DMS 273 (cell line): Measurements from ENCODE around the gene RAP1GAP.
"Not testable (repeated sequence)": the region's sequence is repeated elsewhere in the genome, so short reads cannot be mapped to it uniquely, and the experiment has no call there.

Source experiments
- DNase-seq: peaks from one replicate; lab custom pipeline; 2025; ENCODE audit not compliant: unreplicated experiment; lab: John Stamatoyannopoulos, UW

RAP1GAP gene

DNA sequence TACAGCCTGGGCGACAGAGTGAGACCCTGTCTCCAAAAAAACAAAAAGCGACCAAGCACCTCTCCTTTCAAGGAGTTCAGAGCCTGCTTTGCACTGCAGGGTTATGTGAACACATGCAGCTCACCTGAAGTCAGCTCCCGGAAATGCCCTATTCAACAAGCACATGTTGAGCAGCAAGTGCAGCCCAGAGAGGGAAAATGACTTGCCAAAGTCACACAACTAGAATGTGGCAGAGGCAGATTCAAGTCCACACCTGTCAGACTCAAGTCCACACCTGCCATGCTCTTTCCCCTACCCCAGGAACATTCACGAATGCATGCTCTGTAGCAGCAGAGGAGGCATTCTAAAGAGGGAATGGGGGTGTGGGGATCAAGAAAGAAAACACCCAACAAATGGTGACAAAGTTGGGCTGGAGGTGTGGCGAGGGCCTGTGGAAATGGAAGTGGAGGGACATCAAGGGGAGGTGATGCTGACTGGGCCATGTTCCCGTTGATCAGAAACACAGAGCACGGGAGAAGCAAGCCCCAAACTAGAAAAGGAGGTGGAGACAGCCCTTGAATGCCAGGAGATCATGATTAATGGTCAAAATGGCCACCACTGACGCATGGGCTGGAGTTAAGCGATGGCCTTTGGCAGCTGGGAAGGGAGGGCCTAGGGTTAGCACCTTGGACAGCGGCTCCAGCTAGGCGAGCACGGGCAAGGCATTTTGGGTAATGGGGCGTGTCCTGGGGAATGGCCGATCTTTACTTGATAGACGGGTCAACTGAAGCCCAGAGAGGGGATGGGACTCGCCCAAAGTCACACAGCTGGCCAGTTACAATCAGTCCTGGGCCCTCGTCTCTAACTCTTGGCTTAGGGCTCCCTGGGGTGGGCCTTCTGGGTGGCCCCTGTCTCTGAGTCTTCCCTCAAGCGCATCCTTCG lies 21.5 kb downstream of the RAP1GAP start:
- peak; percentile 35 for DNase-seq

DNA sequence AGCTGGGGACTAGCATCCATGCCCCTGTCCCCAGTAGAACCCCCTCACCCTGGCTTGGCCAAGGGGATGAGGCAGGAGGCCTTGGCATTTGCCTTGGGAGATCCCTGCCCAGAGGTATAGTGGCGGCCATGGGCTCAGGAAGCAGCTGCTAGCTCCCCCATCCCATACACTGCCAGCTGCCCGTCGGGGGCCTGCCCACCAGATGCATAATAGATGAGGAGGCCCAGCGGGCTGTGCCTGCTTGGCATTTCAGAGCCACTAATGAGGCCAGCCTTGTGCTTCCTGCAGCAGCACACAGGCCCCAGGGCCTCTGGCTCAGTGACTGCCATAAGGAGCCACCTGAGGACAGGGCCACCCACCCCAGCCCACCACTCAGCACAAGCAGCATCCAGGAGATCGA lies 23.6 kb downstream of the RAP1GAP start:
- DNase-seq, result peak; percentile 88

DNA sequence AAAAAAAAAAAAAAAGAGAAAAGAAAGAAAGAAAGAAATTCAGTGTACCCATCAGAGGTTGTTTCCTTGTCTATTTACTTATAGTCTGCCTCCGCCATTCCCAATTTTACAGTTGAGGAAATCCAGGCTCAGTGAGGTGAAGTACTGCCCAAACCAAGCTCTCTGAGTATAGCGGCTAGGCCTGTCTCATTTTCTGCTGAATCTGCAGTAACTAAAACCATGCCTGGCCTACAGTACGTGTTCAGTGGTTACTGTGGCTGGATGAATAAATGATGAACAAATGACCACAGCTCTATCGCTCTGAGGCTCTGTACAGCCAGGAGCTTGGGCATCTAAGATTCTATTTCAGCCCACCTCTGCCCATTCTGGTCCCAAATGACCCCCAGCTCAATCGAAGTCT lies 24.3 kb downstream of the RAP1GAP start:
- no peak for DNase-seq

DNA sequence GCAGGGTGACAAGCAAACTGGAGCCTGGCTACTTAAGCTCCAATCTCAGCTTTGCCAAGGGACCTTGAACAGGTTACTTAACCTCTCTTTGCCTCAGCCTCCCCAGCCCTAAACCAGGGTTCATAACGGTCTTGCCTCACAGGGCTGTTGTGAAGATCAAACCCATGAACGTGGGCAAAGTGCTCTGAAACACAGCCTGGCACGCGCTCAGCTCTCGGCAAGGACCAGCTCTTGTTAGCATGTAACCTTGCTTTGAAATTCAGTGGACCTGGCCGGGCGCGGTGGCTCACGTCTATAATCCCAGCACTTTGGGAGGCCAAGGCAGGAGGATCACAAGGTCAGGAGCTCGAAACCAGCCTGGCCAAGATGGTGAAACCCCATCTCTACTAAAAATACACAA lies 24.8 kb downstream of the RAP1GAP start:
- DNase-seq, result no peak

DNA sequence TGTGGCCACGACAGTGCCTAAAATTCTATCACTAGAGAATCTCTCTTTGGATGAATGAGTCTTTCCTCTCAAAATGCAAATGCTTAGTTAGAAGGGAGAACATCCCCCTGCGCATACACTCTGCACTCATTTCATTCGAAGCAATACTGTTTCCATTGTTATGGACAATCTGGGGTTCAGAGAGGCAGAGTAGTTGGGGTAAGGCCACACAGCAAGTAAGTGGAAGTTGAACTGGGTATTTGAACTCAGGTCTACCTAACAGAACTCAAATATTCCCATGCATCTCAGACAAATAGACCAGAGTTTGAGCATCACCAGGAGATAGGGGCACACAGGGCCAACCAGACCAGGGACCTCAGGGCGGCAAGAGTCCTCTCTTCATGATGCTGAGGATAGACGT lies 25.5 kb downstream of the RAP1GAP start:
- no peak for DNase-seq

DNA sequence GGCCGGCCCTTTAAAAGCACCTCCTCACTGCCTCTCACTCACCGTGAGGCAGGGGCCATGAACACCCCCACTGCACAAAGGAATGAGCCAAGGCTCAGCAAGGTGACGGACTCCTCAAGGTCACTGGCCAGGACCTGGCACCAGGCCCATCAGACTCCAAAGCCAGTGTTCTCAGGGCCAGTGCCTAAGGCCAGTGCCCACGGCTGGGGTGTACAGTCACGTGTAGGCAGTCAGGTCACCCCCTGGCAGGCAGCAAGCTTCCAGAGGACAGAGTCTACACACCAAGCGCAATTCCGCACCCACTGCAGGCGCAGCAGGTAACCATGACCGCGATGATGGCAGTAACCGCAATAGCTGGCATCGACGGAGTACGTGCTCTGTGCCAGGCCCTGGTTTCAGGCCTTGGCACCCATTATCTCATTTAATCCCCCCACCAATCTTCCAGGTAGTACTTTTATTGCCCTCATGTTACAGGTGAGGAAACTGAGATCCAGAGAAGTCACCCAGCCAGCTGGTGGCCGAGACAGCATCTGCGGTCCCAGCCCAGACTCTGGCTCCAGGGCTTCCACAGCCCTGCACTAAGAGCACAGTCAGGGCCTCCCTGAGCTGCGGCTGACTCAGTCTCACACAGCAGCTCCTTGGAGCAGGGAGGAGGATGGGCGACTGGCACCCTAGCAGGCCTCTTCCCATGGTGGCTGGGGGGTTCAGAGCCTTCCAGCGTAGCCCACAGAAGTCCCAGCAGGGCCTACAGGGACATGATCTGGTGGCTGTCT lies 27.0 kb downstream of the RAP1GAP start:
- DNase-seq, result no peak

DNA sequence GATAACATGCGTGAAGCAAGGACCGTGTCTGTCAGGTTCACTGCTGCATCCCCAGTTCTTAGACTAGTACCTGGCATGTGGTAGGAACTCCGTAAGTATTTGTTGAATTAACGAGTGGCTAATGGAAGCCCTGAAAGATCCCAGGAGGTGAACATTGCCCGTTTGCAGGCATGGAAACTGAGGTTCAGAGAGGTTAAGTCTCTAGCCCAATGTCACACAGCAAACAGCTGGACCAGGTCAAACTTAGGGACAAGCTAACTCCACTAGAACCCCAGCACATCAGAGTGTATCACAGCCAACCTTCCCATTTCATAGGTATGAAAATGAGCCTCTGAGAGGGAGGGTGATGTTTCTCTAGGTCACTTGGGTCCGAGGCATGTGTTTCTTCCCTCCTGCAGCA lies 27.6 kb downstream of the RAP1GAP start:
- no peak for DNase-seq

DNA sequence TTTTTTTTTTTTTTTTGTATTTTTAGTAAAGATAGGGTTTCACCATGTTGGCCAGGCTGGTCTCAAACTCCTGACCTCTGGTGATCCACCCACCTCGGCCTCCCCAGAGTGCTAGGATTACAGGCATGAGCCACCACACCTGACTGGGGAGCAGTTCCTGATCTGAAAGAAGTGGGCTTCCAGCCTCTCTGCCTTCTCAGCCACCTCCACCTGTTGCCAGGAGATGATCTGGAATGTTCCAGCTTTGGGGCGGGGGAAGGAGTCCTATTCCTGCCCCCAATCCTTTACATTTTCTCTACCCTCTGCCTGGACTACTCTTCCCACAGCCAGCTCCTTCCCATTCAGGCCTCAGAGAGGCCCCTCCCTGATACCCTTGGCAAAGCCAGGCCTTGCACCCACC lies 28.1 kb downstream of the RAP1GAP start:
- DNase-seq, result no peak

DNA sequence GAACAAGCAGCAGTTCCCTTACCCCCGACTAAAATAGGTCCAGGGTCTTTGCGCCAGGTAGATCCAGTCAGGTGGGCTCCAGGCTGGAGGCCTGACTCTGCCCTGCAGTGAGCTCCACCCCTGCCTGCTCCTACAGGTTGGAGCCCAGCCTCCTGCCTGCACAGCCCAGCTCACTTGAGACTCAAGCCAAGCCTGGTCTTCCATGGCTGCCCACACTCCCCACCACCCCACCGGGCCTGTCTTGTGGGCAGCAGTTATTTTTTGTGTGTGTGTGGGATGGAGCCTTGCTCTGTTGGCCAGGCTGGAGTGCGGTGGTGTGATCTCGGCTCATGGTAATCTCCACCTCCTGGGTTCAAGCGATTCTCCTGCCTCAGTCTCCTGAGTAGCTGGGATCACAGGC lies 28.5 kb downstream of the RAP1GAP start:
- DNase-seq, result no peak

DNA sequence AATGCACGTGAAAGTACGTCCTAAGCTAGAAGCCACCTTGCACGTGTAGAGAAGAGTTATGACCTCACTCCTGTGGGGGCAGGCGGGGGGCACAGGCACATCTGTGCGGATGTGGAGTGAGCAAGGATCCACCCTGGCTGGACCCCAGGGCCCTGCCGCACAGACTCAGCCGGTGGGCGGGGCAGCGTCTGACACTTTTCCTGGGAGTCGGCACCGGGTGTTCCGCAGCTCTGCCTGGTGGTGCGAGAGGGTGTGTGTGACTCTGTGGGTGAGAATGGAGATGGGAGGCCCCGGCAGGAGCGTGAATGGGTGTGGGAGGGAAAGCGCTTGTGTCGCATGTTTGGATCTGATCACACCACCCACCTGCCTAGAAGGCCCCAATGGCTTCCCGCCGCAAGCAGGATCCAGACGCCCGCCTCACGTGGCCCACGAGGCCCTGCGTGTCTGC lies 29.5 kb downstream of the RAP1GAP start:
- no peak for DNase-seq

DNA sequence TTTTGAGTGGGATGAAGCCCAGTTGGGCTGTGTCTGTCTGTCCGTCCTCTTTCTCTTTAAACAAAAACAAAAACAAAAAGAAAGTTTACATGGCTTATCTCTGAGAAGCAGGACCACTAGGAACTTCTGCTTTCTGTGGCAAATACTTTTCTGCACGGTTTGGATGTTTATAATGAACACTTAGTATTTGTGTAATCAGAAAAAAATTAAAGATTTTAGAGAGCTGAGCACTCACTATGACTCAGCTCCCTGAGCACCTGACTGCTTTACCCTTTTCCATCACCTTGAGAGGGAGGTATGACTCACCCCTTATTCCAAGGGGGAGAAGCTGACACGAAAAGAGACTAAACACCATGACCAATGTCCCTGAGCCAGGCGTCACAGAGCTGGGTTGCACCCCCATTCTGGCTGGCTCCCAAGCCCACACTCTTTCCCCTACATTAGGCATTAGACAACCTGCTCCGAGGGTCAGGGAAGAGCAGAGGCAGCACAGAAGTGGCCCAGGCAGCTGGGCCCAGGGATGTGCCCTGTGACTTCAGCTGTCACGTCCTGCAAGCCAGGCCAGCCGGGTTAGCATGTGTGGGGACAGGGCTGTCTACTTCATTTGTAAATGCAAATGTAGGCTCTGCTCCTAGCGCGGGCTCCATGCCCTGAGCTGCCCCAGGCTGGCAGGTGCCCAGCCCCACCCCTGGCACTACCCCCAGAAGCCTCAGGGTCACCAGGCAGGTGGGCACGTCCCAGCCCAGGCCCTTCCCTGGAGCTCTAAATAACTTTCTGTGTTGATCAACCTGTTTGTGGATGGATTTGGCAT lies 30.4 kb downstream of the RAP1GAP start:
- peak; percentile 45 for DNase-seq

DNA sequence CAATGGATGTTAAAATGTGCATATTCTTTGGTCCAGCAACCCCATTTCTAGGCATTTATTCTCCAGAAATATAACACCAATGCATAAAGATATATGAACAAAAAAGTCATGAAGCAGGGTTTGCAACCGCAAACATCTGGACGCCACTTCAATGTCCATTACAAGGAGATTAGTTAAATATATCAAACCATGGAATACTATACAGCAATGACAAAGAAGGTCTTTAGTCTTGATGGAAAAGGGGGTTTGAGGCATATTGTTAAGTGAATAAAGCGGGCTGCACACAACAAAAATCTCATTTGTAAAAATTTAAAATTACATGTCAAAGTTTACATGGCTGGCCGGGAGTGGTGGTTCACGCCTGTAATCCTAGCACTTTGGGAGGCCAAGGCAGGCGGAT lies 31.6 kb downstream of the RAP1GAP start:
- no peak for DNase-seq

DNA sequence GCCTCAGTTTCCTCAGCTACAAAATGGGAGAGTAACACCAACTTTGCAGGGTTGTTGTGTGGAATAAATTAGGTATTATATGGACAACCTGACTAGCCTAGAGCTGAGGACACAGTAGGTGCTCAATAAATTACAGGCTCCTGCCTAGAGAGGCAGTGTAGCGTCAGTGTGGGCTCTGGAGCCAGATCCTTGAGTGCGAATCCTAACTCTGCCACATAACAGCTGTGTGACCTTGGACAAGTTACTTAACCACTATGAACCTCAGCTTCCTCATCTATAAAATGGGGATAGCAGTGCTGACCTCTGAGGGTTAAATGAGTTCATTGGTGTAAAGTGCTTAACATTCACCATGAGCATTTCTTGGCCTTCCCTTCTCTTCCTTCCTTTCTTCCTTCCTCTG lies 33.1 kb downstream of the RAP1GAP start:
- DNase-seq, result no peak

DNA sequence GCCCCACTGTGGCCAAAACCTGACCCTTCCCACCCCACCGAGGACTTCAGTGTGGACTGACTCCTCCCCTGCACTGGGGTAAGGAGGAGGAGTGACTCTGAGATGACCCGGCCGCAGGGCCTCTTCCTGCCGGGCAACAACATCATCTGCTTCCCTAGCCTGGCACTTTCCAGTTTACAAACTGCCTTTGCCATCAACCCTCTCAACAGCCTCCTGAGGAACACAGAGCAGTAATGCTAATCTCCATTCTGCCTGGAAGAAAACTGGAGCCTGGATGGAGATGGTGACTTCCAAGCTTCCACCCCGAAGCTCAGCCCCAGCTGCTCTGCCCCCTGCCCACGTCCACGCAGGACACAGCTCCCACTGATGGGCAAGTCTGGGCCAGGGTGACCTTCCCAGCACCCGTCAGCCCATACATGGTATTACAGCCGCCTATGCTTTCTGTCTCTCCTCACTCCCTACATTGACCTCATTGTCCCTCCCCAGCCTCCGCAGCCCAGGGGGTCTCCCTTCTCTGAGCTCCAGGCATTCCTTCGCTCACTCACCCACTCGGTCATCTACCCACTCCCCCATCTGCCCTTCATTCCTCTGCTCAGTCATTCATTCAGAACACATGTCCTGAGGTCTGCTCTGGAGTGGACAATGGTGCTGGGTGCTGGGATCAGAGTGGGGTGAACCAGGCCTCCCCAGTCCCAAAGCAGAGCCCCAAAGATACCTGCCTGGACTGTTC lies 34.2 kb downstream of the RAP1GAP start:
- DNase-seq, result no peak

DNA sequence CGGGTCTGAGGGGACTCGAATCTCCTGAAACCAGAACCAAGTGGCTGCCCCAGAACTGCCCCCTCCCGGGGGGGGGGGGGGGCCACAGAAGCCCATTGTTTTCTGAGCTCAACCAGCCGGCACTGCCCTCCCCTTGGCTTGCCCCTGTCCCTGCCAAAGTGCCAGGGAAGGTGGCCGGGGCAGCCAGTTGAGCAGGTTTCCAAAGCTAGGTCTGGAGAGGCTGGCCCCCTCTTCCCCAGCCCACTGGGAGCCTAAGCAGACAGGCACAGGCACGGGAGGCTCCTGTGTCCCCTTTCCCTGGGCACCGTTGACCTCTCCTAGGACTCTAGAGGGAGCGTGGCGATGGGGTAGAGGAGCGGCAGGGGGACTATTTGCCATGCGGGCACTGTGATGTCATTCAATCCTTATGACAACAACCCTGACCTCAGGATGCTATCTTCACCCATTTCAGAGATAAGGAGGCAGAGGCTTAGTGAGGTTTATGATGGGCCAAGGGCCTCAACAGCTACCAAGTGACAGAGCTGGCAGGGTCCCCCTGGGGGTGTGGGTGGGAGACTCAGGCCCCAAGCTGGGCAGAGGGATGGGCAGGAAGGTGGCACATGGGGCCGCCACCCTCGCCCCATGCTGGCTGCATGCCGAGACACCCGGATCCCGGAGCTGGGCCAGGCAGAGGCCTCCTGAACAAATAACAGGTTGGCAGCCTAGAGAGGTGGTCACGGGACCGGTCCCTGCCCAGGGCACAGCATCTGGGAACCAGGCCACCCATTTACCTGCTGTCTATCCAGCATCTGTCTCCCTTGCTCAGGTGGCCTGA lies 35.0 kb downstream of the RAP1GAP start:
- no peak for DNase-seq

DNA sequence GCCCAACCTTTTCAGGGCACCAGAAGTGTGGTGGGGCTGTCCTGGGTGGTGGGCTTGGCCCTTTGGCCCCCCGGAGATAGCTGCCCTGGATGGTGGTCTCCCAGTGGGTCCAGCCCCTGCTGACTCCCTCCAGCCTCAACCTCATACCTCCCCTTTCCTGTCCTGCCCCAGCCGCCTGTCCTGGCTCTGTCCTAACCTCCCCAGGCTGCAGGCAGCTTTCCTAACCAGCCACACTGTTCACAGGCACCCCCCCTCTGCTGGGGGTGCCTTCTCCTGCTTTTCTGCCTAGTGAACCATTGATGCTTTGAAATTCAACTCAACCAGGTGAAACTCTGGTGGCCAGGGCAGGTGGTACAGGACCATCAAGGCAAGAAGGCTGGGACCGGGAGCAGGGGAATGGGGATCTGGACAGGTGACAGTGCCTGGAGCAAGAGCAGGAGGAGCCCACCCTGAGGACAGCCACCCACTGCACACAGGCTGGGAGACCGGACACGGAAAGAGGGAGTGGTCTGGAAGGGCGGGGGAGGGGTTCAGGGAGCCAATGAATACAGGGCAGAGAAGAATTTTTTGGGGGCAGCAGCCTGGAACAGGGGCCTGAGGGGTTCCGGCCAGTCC lies 35.9 kb downstream of the RAP1GAP start:
- no peak for DNase-seq

DNA sequence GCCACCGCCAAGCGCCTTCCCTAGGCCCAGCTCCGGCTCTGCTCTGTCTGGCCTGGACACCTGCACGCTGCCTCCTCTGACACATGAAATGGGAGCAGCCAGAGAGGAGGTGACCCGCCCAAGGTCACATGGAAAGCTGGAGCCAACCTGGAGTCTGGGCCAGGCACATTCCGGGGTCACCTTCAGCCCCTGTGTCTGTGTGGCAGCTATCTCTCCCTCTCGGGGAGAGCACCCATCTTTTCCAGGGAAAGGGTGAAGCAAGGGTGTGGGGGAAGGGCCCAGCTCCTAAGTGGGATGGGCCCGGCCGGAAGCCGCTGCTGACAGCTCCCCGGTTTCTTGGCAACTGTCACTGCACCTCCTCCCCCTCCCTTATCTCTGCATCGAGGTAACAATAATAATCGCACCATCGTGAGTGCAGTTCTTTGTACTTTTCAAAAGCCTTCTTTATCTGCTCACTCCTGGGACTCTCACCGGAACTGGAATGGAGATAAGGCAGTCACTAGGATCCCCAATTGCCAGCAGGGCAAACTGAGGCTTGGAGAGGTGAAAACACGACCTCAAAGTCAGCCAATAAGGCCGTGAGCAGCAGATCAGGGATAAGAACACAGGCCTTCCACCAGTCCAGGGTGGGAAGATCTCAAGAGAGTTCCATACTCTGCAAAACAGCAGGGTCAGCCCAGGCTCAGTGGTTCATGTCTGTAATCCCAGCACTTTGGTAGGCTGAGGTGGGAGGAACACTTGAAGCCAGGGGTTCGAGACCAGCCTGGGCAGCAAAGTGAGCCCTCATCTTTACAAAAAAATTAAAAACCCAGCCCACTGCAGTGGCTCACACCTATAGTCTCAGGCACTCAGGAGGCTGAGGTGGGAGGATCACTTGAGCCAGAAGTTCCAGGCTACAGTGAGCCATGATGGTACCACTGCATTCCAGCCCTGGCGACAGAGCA lies 36.9 kb downstream of the RAP1GAP start:
- DNase-seq, result no peak

DNA sequence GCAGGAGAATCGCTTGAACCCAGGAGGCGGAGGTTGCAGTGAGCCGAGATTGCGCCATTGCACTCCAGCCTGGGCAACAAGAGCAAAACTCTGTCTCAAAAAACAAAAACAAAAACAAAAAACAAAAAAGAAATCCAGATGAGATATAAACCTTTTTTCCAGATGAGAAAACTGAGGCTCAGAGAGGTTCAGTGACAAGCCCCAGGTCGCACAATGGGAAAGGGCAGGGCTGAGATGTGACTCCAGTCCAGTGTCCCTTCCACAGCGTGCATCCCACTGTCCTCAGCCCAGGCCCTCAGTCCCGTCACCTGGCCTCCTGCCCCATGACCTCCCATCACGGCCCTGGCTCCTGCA lies 37.6 kb downstream of the RAP1GAP start:
- not testable (repeated sequence) for DNase-seq
